ENCODE measurements around the gene AQP2.

GRCh38 chr12:49976557-49976956 is 26.0 kb downstream of the AQP2 start:
- TF ChIP-seq, protein P1, sequence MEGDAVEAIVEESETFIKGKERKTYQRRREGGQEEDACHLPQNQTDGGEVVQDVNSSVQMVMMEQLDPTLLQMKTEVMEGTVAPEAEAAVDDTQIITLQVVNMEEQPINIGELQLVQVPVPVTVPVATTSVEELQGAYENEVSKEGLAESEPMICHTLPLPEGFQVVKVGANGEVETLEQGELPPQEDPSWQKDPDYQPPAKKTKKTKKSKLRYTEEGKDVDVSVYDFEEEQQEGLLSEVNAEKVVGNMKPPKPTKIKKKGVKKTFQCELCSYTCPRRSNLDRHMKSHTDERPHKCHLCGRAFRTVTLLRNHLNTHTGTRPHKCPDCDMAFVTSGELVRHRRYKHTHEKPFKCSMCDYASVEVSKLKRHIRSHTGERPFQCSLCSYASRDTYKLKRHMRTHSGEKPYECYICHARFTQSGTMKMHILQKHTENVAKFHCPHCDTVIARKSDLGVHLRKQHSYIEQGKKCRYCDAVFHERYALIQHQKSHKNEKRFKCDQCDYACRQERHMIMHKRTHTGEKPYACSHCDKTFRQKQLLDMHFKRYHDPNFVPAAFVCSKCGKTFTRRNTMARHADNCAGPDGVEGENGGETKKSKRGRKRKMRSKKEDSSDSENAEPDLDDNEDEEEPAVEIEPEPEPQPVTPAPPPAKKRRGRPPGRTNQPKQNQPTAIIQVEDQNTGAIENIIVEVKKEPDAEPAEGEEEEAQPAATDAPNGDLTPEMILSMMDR (IDR thresholded peaks at IDR 0.05), result no peak
- TF ChIP-seq POLR2A (IDR thresholded peaks at IDR 0.05) (no peak), POLR2AphosphoS5 (IDR thresholded peaks at IDR 0.05) (no peak), EP300 (IDR thresholded peaks at IDR 0.05) (no peak)
